GM21367 (cell line): ENCODE data around the gene UBE2J2.

Experiments
- ATAC-seq: cut with Tn5 transposase; IDR thresholded peaks from one replicate; pipeline ENCODE4 v1.9.1; 2021; ENCODE audit not compliant: unreplicated experiment

UBE2J2 gene

GRCh38 chr1:1296070-1297061 lies 22.7 kb upstream of the UBE2J2 start:
- no peak for ATAC-seq

GRCh38 chr1:1295154-1295923 lies 21.7 kb upstream of the UBE2J2 start:
- ATAC-seq, result no peak

GRCh38 chr1:1294250-1294890 lies 20.7 kb upstream of the UBE2J2 start:
- ATAC-seq, result no peak

- ATAC-seq, result no peak
Measured at GRCh38 chr1:1293263-1294249, 19.9 kb upstream of the UBE2J2 start.

- ATAC-seq, result no peak
Measured at GRCh38 chr1:1292851-1293250, 19.2 kb upstream of the UBE2J2 start.

- no peak for ATAC-seq
Measured at GRCh38 chr1:1292442-1292779, 18.8 kb upstream of the UBE2J2 start.

- ATAC-seq, result no peak
Measured at GRCh38 chr1:1291548-1292441, 18.1 kb upstream of the UBE2J2 start.

GRCh38 chr1:1291023-1291528 lies 17.4 kb upstream of the UBE2J2 start:
- no peak for ATAC-seq

- ATAC-seq, result no peak
Measured at GRCh38 chr1:1290238-1290731, 16.6 kb upstream of the UBE2J2 start.

GRCh38 chr1:1287288-1288110 lies 13.8 kb upstream of the UBE2J2 start:
- ATAC-seq, result no peak

- ATAC-seq, result no peak
Measured at GRCh38 chr1:1286313-1287261, 12.9 kb upstream of the UBE2J2 start.

- no peak for ATAC-seq
Measured at GRCh38 chr1:1285611-1286311, 12.1 kb upstream of the UBE2J2 start.

GRCh38 chr1:1285102-1285571 lies 11.5 kb upstream of the UBE2J2 start:
- no peak for ATAC-seq

- ATAC-seq, result no peak
Measured at GRCh38 chr1:1284221-1285101, 10.8 kb upstream of the UBE2J2 start.

GRCh38 chr1:1283821-1284220 lies 10.2 kb upstream of the UBE2J2 start:
- no peak for ATAC-seq
